ENCODE data around the gene KMT2C. TPM values are rescaled to one million over a fixed set of nuclear protein-coding genes. Genes with fewer than 3 reads are reported as not detected.

Gene KMT2C
- total and polyA plus RNA-seq, 4 donors = 6.3 to 35.3 (median 19.3) TPM

DNA sequence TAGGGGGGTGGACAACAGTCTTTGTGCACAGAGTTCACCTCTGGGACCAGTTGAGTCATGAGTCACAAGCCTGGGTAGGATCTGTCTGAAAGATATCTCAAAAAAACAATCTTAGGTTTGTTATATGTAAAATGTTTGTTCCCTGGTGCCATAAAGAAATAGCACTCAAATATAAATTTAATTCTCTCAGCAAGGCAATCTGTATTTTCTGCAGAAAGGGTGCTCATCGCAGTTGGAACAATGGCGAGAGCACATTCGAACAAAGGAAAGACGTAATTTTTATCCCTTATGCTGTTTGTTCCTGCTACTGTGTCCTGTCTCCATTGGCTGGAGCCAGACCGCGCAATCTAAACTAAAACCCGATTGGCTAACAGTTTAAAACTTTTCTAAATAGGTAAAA lies 346.6 kb downstream of the KMT2C start:
- Histone ChIP-seq H3K27ac (ENCODE audit: low read depth in 1 of 2, low read length in 2 of 2) (no peak overlapping the region), H3K9ac (ENCODE audit: low read depth in 1 of 2, low read length in 2 of 2) (no peak overlapping the region), H3K36me3 (ENCODE audit: control insufficient read depth in 4 of 4, insufficient read depth in 3 of 4, low read depth in 1 of 4, low read length in 3 of 4) (no peaks in the 10 kb centered on the region), H3K27me3 (ENCODE audit: control insufficient read depth in 4 of 4, insufficient read depth in 4 of 4, low read length in 3 of 4) (no peaks in the 10 kb centered on the region), H3K9me3 (ENCODE audit: control insufficient read depth in 4 of 4, low read length in 3 of 4) (peaks cover 0 to 9% (median 1%) of the 10 kb centered on the region in 4 donors), H3K4me1 (ENCODE audit: control insufficient read depth in 4 of 4, insufficient read depth in 4 of 4, low read length in 3 of 4) (no peaks in the 10 kb centered on the region), H3K4me3 (ENCODE audit: low read depth in 1 of 3, low read length in 3 of 3) (no peak overlapping the region)
- TF ChIP-seq ATF3 (IDR thresholded peaks at IDR 0.05) = no peak
- DNase-seq (ENCODE audit: low spot score) = no peak
- 98% methylated on average over 7 of the region's 7 CpGs for WGBS

GRCh38 chr7:152086513-152086912 lies 349.3 kb downstream of the KMT2C start:
- 42% methylated on average over 1 of the region's 1 CpG for WGBS
- H3K9ac ChIP-seq (ENCODE audit: low read depth in 1 of 2, low read length in 2 of 2) = no peak overlapping the region
- H3K36me3 ChIP-seq (ENCODE audit: control insufficient read depth in 4 of 4, insufficient read depth in 3 of 4, low read depth in 1 of 4, low read length in 3 of 4) = no peaks in the 10 kb centered on the region
- H3K9me3 ChIP-seq (ENCODE audit: control insufficient read depth in 4 of 4, low read length in 3 of 4) = peaks cover 0 to 9% (median 1%) of the 10 kb centered on the region in 4 donors
- H3K27ac ChIP-seq (ENCODE audit: low read depth in 1 of 2, low read length in 2 of 2) = no peak overlapping the region
- TF ChIP-seq, protein P1, sequence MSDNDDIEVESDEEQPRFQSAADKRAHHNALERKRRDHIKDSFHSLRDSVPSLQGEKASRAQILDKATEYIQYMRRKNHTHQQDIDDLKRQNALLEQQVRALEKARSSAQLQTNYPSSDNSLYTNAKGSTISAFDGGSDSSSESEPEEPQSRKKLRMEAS (IDR thresholded peaks at IDR 0.05) = no peak
- no peaks in the 10 kb centered on the region for H3K27me3 ChIP-seq (ENCODE audit: control insufficient read depth in 4 of 4, insufficient read depth in 4 of 4, low read length in 3 of 4)
- H3K4me3 ChIP-seq (ENCODE audit: low read depth in 1 of 3, low read length in 3 of 3) = no peak overlapping the region
- DNase-seq (ENCODE audit: low spot score) = no peak
- H3K4me1 ChIP-seq (ENCODE audit: control insufficient read depth in 4 of 4, insufficient read depth in 4 of 4, low read length in 3 of 4) = no peaks in the 10 kb centered on the region

- Histone ChIP-seq H3K27ac (ENCODE audit: low read depth in 1 of 2, low read length in 2 of 2) (no peak overlapping the region), H3K36me3 (ENCODE audit: control insufficient read depth in 4 of 4, insufficient read depth in 3 of 4, low read depth in 1 of 4, low read length in 3 of 4) (no peaks in the 10 kb centered on the region), H3K9me3 (ENCODE audit: control insufficient read depth in 4 of 4, low read length in 3 of 4) (peaks cover 0 to 9% (median 1%) of the 10 kb centered on the region in 4 donors), H3K4me3 (ENCODE audit: low read depth in 1 of 3, low read length in 3 of 3) (no peak overlapping the region), H3K27me3 (ENCODE audit: control insufficient read depth in 4 of 4, insufficient read depth in 4 of 4, low read length in 3 of 4) (no peaks in the 10 kb centered on the region), H3K4me1 (ENCODE audit: control insufficient read depth in 4 of 4, insufficient read depth in 4 of 4, low read length in 3 of 4) (peaks cover 0 to 5% (median 3%) of the 10 kb centered on the region in 4 donors), H3K9ac (ENCODE audit: low read depth in 1 of 2, low read length in 2 of 2) (no peak overlapping the region)
- no peak for DNase-seq (ENCODE audit: low spot score)
- no peak for TF ChIP-seq JUND (IDR thresholded peaks at IDR 0.05)
- no peak for TF ChIP-seq REST (IDR thresholded peaks at IDR 0.05)
- TF ChIP-seq SP1 (IDR thresholded peaks at IDR 0.05) = no peak
- no peak for TF ChIP-seq HNF4G (IDR thresholded peaks at IDR 0.05)
- no peak for TF ChIP-seq RXRA (IDR thresholded peaks at IDR 0.05)
- no peak for TF ChIP-seq EGR1 (IDR thresholded peaks at IDR 0.05; ENCODE audit: low read depth in 2 of 2)
- TF ChIP-seq, protein P2, sequence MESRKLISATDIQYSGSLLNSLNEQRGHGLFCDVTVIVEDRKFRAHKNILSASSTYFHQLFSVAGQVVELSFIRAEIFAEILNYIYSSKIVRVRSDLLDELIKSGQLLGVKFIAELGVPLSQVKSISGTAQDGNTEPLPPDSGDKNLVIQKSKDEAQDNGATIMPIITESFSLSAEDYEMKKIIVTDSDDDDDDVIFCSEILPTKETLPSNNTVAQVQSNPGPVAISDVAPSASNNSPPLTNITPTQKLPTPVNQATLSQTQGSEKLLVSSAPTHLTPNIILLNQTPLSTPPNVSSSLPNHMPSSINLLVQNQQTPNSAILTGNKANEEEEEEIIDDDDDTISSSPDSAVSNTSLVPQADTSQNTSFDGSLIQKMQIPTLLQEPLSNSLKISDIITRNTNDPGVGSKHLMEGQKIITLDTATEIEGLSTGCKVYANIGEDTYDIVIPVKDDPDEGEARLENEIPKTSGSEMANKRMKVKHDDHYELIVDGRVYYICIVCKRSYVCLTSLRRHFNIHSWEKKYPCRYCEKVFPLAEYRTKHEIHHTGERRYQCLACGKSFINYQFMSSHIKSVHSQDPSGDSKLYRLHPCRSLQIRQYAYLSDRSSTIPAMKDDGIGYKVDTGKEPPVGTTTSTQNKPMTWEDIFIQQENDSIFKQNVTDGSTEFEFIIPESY (IDR thresholded peaks at IDR 0.05) = no peak
- no peak for TF ChIP-seq RAD21 (IDR thresholded peaks at IDR 0.05)
- TF ChIP-seq FOXA1 (IDR thresholded peaks at IDR 0.05) = no peak
- TF ChIP-seq ATF3 (IDR thresholded peaks at IDR 0.05) = no peak
- TF ChIP-seq, protein P1 (IDR thresholded peaks at IDR 0.05) = no peak
- no peak for TF ChIP-seq FOXA2 (IDR thresholded peaks at IDR 0.05)
- TF ChIP-seq CTCF (IDR thresholded peaks at IDR 0.05; ENCODE audit: low read depth, low read length, missing input control) = no peak
- TF ChIP-seq YY1 (IDR thresholded peaks at IDR 0.05) = no peak
- TF ChIP-seq TAF1 (conservative IDR thresholded peaks at IDR 0.05) = no peak
- no peak for TF ChIP-seq HNF4A (conservative IDR thresholded peaks at IDR 0.05)
- no peak for TF ChIP-seq GABPA (IDR thresholded peaks at IDR 0.05 in 1 of 2, conservative IDR thresholded peaks at IDR 0.05 in 1 of 2)
- no peak for TF ChIP-seq NR2F2 (IDR thresholded peaks at IDR 0.05)
- WGBS = 94% methylated on average over 3 of the region's 3 CpGs
Observed at GRCh38 chr7:152085131-152085530, 350.7 kb downstream of the KMT2C start.

Data from liver (tissue), 9 donors.